Measurements from ENCODE around the gene LSP1.
"Not testable (repeated sequence)": the region's sequence is repeated elsewhere in the genome, so short reads cannot be mapped to it uniquely, and the experiment has no call there.

Gene LSP1

DNA sequence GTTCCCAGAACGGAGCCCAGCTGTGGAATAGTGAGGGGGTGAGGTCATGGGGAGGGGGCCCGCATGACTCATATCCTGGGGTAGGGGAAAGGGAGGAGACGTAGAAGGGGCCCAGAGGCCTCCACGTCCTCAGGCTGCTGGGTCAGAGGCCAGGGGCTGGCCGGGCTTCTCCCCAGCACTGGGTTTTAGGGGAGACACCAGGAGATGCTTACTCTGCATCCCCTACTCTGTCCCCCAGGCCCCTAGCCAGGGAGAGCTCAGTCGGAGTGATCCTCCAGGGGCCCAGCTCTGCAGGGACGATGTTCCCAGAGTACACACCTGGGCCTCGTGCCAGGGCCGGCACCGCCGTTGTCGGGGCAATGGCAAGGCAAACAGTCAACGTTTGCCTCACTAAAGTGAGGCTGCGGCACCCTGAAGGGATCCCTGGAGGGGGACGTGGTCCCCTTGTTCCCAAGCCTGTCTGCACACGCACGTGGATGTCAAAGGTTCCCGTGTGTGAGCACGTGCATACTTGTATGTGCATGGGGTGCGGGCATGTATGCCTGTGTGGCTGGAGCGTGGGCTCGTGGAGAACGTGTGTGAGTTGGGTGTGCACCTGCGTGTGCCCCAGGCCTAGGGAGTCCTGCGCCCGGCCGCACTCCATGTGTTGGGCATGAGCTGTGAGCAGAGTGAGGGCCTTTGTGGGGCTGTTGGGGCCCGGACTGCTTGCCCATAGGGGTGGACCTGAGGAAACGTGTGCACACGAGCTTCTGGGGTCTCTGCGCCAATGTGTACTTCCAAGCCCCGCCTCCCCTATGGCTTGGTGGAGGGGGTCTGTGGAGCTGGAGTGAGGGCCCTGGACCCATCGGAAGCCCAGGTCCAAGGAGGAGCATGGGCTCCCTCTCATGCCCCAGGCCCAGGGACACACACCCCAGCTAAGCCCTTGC lies 24.6 kb downstream of the LSP1 start:
- peak; percentile 78 for DNase-seq (ENCODE audit: low spot score)

GRCh38 chr11:1878137-1879031 lies 25.5 kb downstream of the LSP1 start:
- DNase-seq (ENCODE audit: low spot score) = peak; percentile 91

- DNase-seq (ENCODE audit: low spot score) = no peak
Measured at GRCh38 chr11:1879342-1879940, 26.6 kb downstream of the LSP1 start.

DNA sequence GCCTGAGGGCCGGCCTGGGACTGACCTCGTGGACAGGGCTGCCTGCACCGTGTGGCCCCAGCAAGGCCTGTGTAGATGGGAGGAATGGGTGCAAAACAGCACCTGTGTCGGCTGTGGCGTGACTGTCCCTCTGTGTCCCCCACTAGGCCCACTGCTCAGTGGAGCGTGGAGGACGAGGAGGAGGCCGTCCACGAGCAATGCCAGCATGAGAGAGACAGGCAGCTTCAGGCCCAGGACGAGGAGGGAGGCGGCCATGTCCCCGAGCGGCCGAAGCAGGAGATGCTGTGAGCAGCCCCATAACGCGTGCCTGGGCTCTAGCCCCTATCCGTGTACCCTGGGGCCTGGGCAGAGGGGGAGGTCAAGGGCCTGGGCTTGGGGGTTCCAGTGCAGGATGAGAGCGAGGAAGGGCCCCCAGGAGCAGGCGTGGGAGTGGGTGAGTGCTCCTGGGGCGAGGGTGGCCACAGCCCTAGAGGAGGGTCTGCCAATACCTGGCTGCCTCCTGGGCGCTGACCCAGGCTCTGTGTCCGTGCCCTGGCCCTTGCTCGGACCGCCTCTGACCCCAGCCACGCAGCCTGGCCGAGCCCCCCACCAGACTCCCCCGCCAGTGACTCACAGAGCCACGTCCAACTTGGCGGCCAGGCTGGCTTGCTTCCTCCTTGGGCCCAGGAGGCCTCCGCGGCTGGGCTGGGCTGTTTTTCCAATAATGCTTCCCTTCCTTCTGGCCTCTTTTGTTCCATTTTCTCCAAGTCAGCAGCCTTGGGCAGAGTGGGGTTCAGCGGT lies 27.2 kb downstream of the LSP1 start:
- peak; percentile 89 for DNase-seq (ENCODE audit: low spot score)

DNA sequence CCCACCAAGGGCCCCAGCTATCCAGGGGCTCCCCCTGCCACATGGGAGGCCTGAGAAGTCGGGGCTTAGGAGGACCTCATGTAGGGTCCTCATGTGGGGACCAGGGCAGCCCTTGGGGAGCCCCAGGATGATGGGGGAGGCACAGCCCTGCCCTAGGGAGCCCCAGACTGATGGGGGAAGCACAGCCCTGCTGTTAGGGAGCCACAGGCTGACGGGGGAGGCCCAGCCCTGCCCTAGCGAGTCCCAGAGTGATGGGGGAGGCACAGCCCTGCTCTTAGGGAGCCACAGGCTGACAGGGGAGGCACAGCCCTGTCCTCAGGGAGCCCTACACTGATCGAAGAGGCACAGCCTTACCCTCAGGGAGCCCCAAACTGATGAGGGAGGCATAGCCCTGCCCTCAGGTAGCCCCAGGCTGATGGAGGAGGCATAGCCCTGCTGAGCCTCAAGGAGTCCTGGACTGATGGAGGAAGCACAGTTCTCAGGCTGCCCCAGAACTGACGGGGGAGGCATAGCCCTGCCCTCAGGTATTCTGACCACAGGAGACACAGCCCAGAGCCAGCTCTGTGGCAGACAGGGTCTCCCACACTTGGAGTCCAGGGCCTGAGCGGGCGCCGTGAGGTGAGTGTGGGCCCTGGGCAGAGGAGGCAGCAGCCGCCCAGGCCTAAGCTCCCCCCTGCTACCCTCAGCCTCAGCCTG lies 28.0 kb downstream of the LSP1 start:
- peak; percentile 69 for DNase-seq (ENCODE audit: low spot score)

GRCh38 chr11:1881442-1882264 lies 28.8 kb downstream of the LSP1 start:
- DNase-seq (ENCODE audit: low spot score) = peak; percentile 92

DNA sequence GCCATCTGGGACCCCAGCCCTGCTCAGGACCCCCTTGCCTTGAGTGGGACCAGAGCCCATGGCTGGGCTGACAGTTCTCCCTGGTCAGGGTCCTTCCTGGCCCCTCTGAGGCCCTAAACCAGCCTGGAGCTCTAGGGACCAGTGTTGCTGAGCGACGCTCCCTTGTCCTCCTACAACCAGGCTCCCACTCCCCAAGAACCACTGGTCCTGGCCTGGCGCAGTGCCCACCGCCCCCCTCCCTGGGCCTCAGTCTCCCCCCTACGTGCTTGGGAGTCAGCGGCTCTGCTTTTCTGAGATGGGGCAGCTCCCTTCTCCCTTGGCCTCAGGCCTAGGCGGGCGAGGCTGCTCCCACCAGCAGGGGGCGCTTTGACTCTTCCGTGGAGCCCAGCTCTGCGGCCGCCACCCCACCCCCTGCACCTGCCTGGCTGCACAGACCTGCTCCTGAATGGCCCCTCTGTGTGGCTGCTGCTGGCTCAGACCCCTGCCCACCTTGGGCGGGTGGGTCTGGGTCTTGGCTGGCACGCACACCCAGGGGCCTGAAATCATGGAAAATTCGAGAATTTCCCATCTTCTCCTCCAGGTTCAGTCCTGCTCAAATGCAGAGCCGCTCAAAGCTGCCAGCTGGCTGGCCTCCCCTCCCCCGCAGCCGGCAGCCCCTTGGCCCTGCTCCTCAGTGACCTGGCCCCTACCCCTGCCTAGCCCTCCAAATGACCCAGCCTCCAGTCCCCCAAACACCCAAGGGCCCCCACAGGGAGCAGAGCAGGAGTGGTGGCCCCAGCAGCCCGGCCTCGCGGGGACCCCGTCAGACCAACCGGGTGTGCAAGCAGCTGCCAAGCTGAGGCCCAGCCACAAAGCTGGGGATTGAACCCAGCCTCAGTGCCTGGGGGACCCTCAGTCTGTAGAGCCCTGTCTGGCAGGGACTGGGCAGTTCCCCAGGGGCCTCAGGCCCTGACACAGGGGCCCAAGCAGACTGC lies 29.7 kb downstream of the LSP1 start:
- DNase-seq (ENCODE audit: low spot score) = peak; percentile 97

DNA sequence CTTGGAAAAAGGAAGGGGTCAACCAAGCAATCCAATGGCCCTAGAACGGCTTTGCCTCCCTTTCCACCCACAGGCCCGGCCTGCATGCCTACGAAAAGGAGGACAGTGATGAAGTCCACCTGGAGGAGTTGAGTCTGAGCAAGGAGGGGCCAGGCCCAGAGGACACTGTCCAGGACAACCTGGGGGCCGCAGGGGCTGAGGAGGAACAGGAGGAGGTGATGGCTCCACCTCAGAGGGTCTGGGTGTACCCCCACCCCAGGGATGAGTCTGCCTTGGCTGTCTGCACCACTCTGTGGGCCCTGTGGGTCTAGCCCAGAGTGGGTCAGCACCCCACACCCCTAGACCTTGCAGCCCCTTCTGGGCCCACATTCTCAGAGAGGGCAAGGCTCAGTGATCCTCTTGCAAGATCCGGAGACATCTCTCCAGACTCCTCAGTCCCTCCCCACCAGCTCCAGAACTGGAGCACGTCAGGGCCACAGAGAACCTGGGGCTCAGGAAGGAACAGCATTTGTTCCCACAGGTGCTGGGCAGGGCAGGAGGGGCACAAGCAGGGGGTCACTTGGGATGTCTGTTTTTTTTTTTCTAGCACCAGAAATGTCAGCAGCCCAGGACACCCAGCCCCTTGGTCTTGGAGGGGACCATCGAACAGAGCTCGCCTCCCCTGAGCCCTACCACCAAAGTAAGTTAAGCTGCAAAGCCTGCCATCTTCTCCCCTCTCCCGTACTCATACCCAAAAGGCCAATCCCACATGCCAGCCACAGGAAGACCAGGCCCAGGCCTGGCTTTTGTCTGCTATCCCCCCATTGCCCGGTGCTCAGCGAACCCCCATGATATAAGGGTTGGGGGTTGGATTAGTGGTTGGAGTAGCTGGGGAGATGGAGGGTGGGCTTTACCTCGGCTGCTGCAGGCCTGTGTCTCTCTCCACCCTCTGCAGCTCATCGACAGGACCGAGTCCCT lies 30.7 kb downstream of the LSP1 start:
- peak; percentile 63 for DNase-seq (ENCODE audit: low spot score)

DNA sequence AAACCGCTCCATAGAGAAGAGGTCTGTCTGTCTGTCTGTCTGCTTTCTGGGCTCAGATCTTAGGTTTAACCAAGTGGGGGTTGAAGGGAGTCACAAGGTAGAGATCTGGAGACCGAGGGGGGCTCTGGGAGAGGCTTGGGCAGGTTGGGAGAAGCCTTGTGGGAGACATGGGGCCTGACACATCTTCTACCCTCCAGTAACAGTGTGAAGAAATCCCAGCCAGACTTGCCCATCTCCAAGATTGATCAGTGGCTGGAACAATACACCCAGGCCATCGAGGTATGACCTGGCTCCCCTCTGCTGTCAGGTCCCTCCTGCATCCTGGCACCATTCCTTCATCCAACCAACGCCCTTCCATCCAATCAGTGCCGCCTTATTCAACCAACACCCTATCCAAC lies 31.4 kb downstream of the LSP1 start:
- peak; percentile 53 for DNase-seq (ENCODE audit: low spot score)

DNA sequence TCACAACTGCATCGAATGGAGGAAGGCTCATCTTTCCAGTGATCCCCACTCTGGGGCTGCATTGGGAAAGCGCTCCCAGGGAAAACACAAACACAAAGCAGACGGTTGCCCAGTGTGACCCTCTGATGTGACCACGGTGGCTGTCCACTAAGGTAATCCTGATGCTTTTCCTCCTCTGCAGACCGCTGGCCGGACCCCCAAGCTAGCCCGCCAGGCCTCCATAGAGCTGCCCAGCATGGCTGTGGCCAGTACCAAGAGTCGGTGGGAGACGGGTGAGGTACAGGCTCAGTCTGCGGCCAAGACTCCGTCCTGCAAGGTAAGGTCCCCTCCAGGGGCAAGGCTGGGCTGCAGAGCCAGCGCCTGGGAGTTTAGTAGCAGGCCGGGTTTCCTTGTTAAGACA lies 33.7 kb downstream of the LSP1 start:
- DNase-seq (ENCODE audit: low spot score) = not testable (repeated sequence)

DNA sequence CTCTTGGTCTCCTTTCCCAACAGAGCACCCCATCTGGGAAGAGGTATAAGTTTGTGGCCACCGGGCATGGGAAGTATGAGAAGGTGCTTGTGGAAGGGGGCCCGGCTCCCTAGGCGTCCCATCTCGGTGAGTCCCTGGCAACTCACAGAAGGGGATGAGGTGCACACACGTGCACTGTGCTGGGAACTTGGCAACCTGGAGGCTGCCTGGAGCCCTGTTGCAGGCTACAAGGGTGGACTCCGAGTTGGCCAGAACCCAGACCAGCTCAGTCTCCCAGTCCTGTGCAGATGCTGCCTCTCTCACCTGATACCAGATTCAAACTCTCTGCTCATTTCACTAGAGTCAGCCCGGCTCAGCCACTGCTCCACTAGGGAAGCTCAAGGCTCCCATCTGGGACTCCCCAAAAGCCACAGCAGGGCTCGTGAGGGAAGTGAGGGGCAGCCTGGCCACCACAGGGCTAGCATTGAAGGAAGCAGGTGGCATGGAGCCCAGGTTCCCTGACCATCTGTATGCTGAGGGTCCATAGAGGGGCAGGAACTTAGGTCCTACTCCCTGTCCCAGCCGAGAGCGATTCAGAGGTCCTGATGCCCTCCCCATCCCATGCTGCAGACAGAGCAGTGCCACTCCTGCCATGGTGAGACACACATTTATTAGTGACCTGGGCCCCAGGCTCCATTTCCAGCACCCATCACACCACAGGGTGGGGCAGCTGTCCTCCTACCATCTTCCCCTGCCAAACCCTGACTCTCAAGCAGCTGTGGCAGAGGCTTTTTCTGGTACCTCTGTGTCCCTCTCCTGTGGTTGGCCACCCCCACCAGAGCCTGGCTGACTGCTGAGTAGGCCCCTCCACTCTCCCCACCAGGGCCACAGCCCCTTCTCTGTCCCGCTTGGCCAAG lies 34.8 kb downstream of the LSP1 start:
- peak; percentile 55 for DNase-seq (ENCODE audit: low spot score)

DNA sequence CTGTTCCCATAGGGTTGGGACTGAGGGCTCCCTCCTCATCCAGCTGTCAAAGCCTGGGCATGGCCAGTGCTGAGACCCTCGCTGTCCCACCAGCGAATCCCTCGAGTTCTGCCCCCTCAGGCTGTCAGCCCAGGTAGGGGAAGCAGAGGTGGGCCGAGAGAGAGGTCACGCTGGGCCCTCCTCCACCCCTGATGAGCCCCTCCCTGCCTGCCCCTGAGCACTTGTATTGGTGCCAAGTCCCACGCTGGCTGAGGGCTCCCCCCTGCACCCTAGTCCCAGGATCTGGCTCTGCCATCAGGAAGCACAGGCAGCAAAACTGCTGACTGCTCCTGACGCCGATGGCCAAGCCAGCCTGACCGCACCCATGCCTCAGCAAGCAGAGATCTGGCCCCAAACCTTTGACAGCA lies 35.5 kb downstream of the LSP1 start:
- DNase-seq (ENCODE audit: low spot score) = peak; percentile 66

GRCh38 chr11:1888811-1889210 lies 35.9 kb downstream of the LSP1 start:
- peak; percentile 53 for DNase-seq (ENCODE audit: low spot score)

- peak; percentile 68 for DNase-seq (ENCODE audit: low spot score)
Measured at GRCh38 chr11:1889224-1889930, 36.5 kb downstream of the LSP1 start.

DNA sequence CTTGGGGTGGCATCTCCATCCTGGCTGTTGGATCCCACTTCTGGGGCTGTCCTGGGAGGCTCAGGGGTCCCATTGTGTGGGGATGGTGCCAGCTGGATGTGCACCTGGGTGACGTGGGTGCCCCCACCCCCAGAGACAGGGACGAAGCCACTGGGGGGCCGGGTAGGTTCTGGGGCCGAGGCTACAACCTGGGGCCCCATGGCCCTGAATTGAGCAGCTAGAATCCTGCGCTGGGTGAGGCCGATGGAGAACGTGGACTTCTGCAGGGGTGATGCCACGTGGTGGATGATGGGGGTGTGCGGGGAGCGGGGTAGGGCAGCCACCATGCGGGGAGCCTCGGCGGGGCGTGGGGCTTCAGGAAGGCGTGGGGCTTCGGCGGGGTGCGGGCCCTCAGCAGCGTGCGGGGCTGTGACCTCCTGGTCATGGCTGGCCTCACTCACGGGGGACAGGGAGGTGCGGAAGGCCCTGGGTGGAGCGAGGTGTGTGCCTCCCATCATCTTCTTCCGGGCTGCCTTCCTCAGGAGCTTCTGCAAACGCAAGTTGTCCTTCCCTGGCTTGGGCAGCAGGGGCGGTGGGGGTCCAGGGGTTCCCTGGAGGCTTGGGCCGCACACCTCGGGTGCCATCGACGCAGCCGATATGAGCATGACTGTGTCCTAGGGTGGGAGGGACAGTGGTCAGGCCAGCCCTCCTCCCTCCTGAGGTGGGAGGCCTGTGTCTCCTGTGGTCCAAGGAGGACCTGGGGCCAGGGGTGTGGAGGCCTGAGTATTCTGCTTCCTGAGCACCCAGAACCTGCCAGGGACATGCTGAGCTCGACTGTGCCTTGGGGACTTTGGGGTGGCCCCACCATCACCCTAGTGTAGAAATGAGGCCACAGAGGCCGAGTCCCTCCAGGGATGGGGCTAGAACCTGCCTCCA lies 37.3 kb downstream of the LSP1 start:
- DNase-seq (ENCODE audit: low spot score) = peak; percentile 54

Data from left forelimb (tissue), 1 donor.